Type B pancreatic cell (in vitro differentiated cells): ENCODE data around the gene PATE4. TPM values are rescaled to one million over a fixed set of nuclear protein-coding genes. Genes with fewer than 3 reads are reported as not detected.

Experiments used
- DNase-seq: peaks from one replicate; pipeline ENCODE4 v3.0.0; 2021; ENCODE audit warnings: mixed read lengths; ENCODE audit not compliant: unreplicated experiment; ENCODE audit errors: extremely low spot score
- H3K27ac Mint-ChIP-seq: 2 replicates; pipeline ENCODE4 v1.8.0; 2021; ENCODE audit warnings: mild to moderate bottlenecking, mixed read lengths
- H3K27me3 Mint-ChIP-seq: 2 replicates; pipeline ENCODE4 v1.8.0; 2021; ENCODE audit warnings: mixed read lengths
- H3K36me3 Mint-ChIP-seq: 2 replicates; pipeline ENCODE4 v1.8.0; 2021; ENCODE audit warnings: mixed read lengths
- H3K4me1 Mint-ChIP-seq: one replicate; pipeline ENCODE4 v1.8.0; 2021; ENCODE audit warnings: mixed read lengths; ENCODE audit not compliant: unreplicated experiment
- H3K4me3 Mint-ChIP-seq: 2 replicates; pipeline ENCODE4 v1.8.0; 2021; ENCODE audit warnings: mild to moderate bottlenecking, mixed read lengths
- H3K9me3 Mint-ChIP-seq: 2 replicates; pipeline ENCODE4 v1.8.0; 2021; ENCODE audit warnings: mixed read lengths
- CTCF ChIP-seq: fragments of 200-600 bp; sonication (generic); conservative IDR thresholded peaks from 2 replicates; pipeline ENCODE4 v1.5.0; 2021; ENCODE audit warnings: antibody characterized with exemption, mild to moderate bottlenecking
- long read RNA-seq: library from polyadenylated mRNA; unstranded; transcript quantifications from one replicate; pipeline ENCODE4 v2.0.0, GENCODE V29; 2020
- total RNA-seq: library from RNA; stranded (reverse); gene quantifications from 2 replicates; pipeline ENCODE4 v1.2.1, GENCODE V29; 2021; ENCODE audit warnings: low replicate concordance

The PATE4 gene
- not detected in 2 replicates for total RNA-seq
- long read RNA-seq, result 0 reads

- peaks cover 6% of the 10 kb centered on the region for H3K9me3 Mint-ChIP-seq
- H3K27ac Mint-ChIP-seq, result no peak within 1 kb of the TSS
- no peak for DNase-seq
- H3K4me3 Mint-ChIP-seq, result no peak within 1 kb of the TSS
- no peaks in the 10 kb centered on the region for H3K4me1 Mint-ChIP-seq
- peaks cover 30% of the 10 kb centered on the region for H3K27me3 Mint-ChIP-seq
- no peak for TF ChIP-seq CTCF
- no peaks in the 10 kb centered on the region for H3K36me3 Mint-ChIP-seq
Measured at GRCh38 chr11:125833016-125833415, at the start of gene PATE4. Gene PATE4, plus strand, starts transcription at chr11:125833316. Its CDS starts 44 bp downstream, at chr11:125833360.

GRCh38 chr11:125784678-125785077 is 48.4 kb upstream of the PATE4 start:
- Mint-ChIP-seq H3K27me3 (peaks cover 22% of the 10 kb centered on the region), H3K36me3 (no peaks in the 10 kb centered on the region)

GRCh38 chr11:125787827-125788226 is 45.3 kb upstream of the PATE4 start, which contains the start of gene PATE3:
Gene PATE3, plus strand, starts transcription at chr11:125788127. Its CDS starts 25 bp downstream, at chr11:125788152.
- Mint-ChIP-seq H3K27ac (no peak within 1 kb of the TSS), H3K9me3 (peaks cover 4% of the 10 kb centered on the region), H3K4me3 (no peak within 1 kb of the TSS), H3K27me3 (peaks cover 19% of the 10 kb centered on the region), H3K36me3 (no peaks in the 10 kb centered on the region), H3K4me1 (no peaks in the 10 kb centered on the region)
- no peak for TF ChIP-seq CTCF
- no peak for DNase-seq

More at GRCh38 chr11:125784678-125785077, 48.4 kb upstream of the PATE4 start:
- H3K27ac Mint-ChIP-seq, result no peak overlapping the region
- H3K4me3 Mint-ChIP-seq, result no peak overlapping the region
- DNase-seq, result no peak
- TF ChIP-seq CTCF, result no peak
- no peaks in the 10 kb centered on the region for H3K4me1 Mint-ChIP-seq
- H3K9me3 Mint-ChIP-seq, result no peaks in the 10 kb centered on the region

GRCh38 chr11:125790825-125791224 is 42.3 kb upstream of the PATE4 start:
- Mint-ChIP-seq H3K4me1 (no peaks in the 10 kb centered on the region), H3K27ac (no peak overlapping the region), H3K27me3 (peaks cover 19% of the 10 kb centered on the region), H3K36me3 (no peaks in the 10 kb centered on the region), H3K4me3 (no peak overlapping the region), H3K9me3 (peaks cover 4% of the 10 kb centered on the region)
- no peak for TF ChIP-seq CTCF
- DNase-seq, result no peak

GRCh38 chr11:125797641-125798040 is 35.5 kb upstream of the PATE4 start:
- H3K27me3 Mint-ChIP-seq, result no peaks in the 10 kb centered on the region
- no peak for DNase-seq
- H3K4me3 Mint-ChIP-seq, result no peak overlapping the region
- no peaks in the 10 kb centered on the region for H3K4me1 Mint-ChIP-seq
- TF ChIP-seq CTCF, result no peak
- H3K9me3 Mint-ChIP-seq, result peaks cover 7% of the 10 kb centered on the region
- no peak overlapping the region for H3K27ac Mint-ChIP-seq
- H3K36me3 Mint-ChIP-seq, result no peaks in the 10 kb centered on the region

GRCh38 chr11:125799808-125800207 is 33.3 kb upstream of the PATE4 start:
- no peak for TF ChIP-seq CTCF
- no peaks in the 10 kb centered on the region for H3K36me3 Mint-ChIP-seq
- no peaks in the 10 kb centered on the region for H3K27me3 Mint-ChIP-seq
- peaks cover 6% of the 10 kb centered on the region for H3K9me3 Mint-ChIP-seq
- H3K27ac Mint-ChIP-seq, result no peak overlapping the region
- H3K4me3 Mint-ChIP-seq, result no peak overlapping the region
- no peak for DNase-seq
- no peaks in the 10 kb centered on the region for H3K4me1 Mint-ChIP-seq
